ENCODE data around the gene RBBP4. TPM values are rescaled to one million over a fixed set of nuclear protein-coding genes. Genes with fewer than 3 reads are reported as not detected.

Gene RBBP4
- total and polyA plus RNA-seq, 3 experiments from 2014 or later, result 241 to 301 (median 289) TPM

- Histone ChIP-seq H3K36me3 (ENCODE audit: insufficient read depth, low read length) (no peaks in the 10 kb centered on the region), H3K9me3 (ENCODE audit: low read length) (no peaks in the 10 kb centered on the region), H3K27ac (ENCODE audit: low read depth, low read length) (no peak overlapping the region), H3K27me3 (ENCODE audit: insufficient read depth, low read length, poor library complexity, severe bottlenecking) (no peaks in the 10 kb centered on the region), H3K4me3 (ENCODE audit: low read length) (no peak overlapping the region), H3K4me1 (ENCODE audit: insufficient read depth, low read length) (peaks cover 23% of the 10 kb centered on the region)
- Mint-ChIP-seq H3K36me3 (peaks cover 0 to 37% (median 2%) of the 10 kb centered on the region in 3 donors), H3K27ac (peak overlapping the region in 6 of 8 donors; percentile 38 to 91 (median 80)), H3K4me1 (peaks cover 41 to 54% (median 50%) of the 10 kb centered on the region in 3 donors), H3K9me3 (no peaks in the 10 kb centered on the region), H3K27me3 (peaks cover 0 to 7% of the 10 kb centered on the region in 2 donors), H3K4me3 (peak overlapping the region; percentile 33 to 97 (median 92))
- POLR2A ChIA-PET, result interaction anchor here (0.5 to 0.7 kb wide), 3 partner anchors 222 to 581 kb away, joined by 3 to 5 read pairs (median 4); no protein-coding TSS in a partner anchor
- CTCF ChIA-PET, result no interaction called here
- DNase-seq, result no peak
These were observed 3.5 kb upstream of the RBBP4 start for GRCh38 chr1:32647308-32648134.

- Histone ChIP-seq H3K27me3 (ENCODE audit: insufficient read depth, low read length, poor library complexity, severe bottlenecking) (no peaks in the 10 kb centered on the region), H3K36me3 (ENCODE audit: insufficient read depth, low read length) (peaks cover 10% of the 10 kb centered on the region), H3K27ac (ENCODE audit: low read depth, low read length) (peak within 1 kb of the TSS; percentile 99), H3K9me3 (ENCODE audit: low read length) (no peaks in the 10 kb centered on the region), H3K4me1 (ENCODE audit: insufficient read depth, low read length) (peaks cover 46% of the 10 kb centered on the region), H3K4me3 (ENCODE audit: low read length) (peak within 1 kb of the TSS; percentile 91)
- ChIA-PET CTCF (interaction anchor here (1.2 to 1.4 kb wide), 2 partner anchors 10 to 62 kb away, joined by 3 to 4 read pairs; no protein-coding TSS in a partner anchor), POLR2A (interaction anchor here (0.6 to 1.7 kb wide), 8 partner anchors 10 to 1353 kb away, joined by 3 to 14 read pairs (median 5); partner anchors contain the start of genes BSDC1, S100PBP, SNRNP40 and TRIM62)
- H3K4me1 Mint-ChIP-seq, result peaks cover 57 to 71% (median 71%) of the 10 kb centered on the region in 3 donors
- H3K36me3 Mint-ChIP-seq, result peaks cover 0 to 54% (median 8%) of the 10 kb centered on the region in 3 donors
- no peaks in the 10 kb centered on the region for H3K9me3 Mint-ChIP-seq
- peak within 1 kb of the TSS; percentile 96 to 100 (median 99) for H3K27ac Mint-ChIP-seq
- peak within 1 kb of the TSS; percentile 87 to 98 (median 93) for H3K4me3 Mint-ChIP-seq
- peak; percentile 84 to 93 (median 88) for DNase-seq
- H3K27me3 Mint-ChIP-seq, result peaks cover 0 to 7% of the 10 kb centered on the region in 2 donors
These were observed 708 bp upstream of the RBBP4 start, which contains the start of gene ZBTB8OS for GRCh38 chr1:32650248-32650751. TSS of gene ZBTB8OS (minus strand) at chr1:32650550. CDS start at chr1:32650529, 21 bp downstream.

GRCh38 chr1:32651461-32652073, 559 bp downstream of the RBBP4 start:
- CTCF ChIA-PET, result interaction anchor here (1.2 to 1.4 kb wide), 3 partner anchors 9 to 131 kb away, joined by 3 to 4 read pairs (median 3); no protein-coding TSS in a partner anchor
- Mint-ChIP-seq H3K36me3 (peaks cover 0 to 57% (median 12%) of the 10 kb centered on the region in 3 donors), H3K27me3 (peaks cover 0 to 7% of the 10 kb centered on the region in 2 donors), H3K4me3 (peak overlapping the region; percentile 87 to 98 (median 93)), H3K27ac (peak overlapping the region; percentile 96 to 100 (median 98)), H3K4me1 (peaks cover 60 to 75% (median 72%) of the 10 kb centered on the region in 3 donors), H3K9me3 (no peaks in the 10 kb centered on the region)
- H3K4me1 ChIP-seq (ENCODE audit: insufficient read depth, low read length), result peaks cover 52% of the 10 kb centered on the region
- no peaks in the 10 kb centered on the region for H3K9me3 ChIP-seq (ENCODE audit: low read length)
- peaks cover 14% of the 10 kb centered on the region for H3K36me3 ChIP-seq (ENCODE audit: insufficient read depth, low read length)
- peak overlapping the region; percentile 99 for H3K27ac ChIP-seq (ENCODE audit: low read depth, low read length)
- DNase-seq, result no peak
- H3K4me3 ChIP-seq (ENCODE audit: low read length), result peak overlapping the region; percentile 84
- H3K27me3 ChIP-seq (ENCODE audit: insufficient read depth, low read length, poor library complexity, severe bottlenecking), result no peaks in the 10 kb centered on the region
- POLR2A ChIA-PET, result interaction anchor here (0.7 to 1.7 kb wide), 9 partner anchors 9 to 1355 kb away, joined by 3 to 14 read pairs (median 5); partner anchors contain the start of genes RNF19B, S100PBP, SNRNP40 and TRIM62

GRCh38 chr1:32652244-32652962, 1.4 kb downstream of the RBBP4 start:
- no peaks in the 10 kb centered on the region for H3K9me3 Mint-ChIP-seq
- DNase-seq, result no peak
- Histone ChIP-seq H3K36me3 (ENCODE audit: insufficient read depth, low read length) (peaks cover 22% of the 10 kb centered on the region), H3K27me3 (ENCODE audit: insufficient read depth, low read length, poor library complexity, severe bottlenecking) (no peaks in the 10 kb centered on the region), H3K4me1 (ENCODE audit: insufficient read depth, low read length) (peaks cover 52% of the 10 kb centered on the region), H3K9me3 (ENCODE audit: low read length) (no peaks in the 10 kb centered on the region), H3K27ac (ENCODE audit: low read depth, low read length) (peak overlapping the region; percentile 99), H3K4me3 (ENCODE audit: low read length) (peak overlapping the region; percentile 84)
- CTCF ChIA-PET, result interaction anchor here (1.3 kb wide), 2 partner anchors 60 to 132 kb away, joined by 3 read pairs; no protein-coding TSS in a partner anchor
- POLR2A ChIA-PET, result no interaction called here
- H3K36me3 Mint-ChIP-seq, result peaks cover 0 to 65% (median 14%) of the 10 kb centered on the region in 3 donors
- peaks cover 63 to 83% (median 77%) of the 10 kb centered on the region in 3 donors for H3K4me1 Mint-ChIP-seq
- H3K27ac Mint-ChIP-seq, result peak overlapping the region; percentile 38 to 100 (median 98)
- peak overlapping the region; percentile 87 to 98 (median 93) for H3K4me3 Mint-ChIP-seq
- H3K27me3 Mint-ChIP-seq, result peaks cover 0 to 7% of the 10 kb centered on the region in 2 donors

- ChIA-PET CTCF (interaction anchor here (1.1 kb wide), 1 partner anchor 9 kb away, joined by 4 read pairs; the partner anchor contains the start of genes RBBP4 and ZBTB8OS), POLR2A (interaction anchor here (1.4 kb wide), 1 partner anchor 9 kb away, joined by 7 read pairs; the partner anchor contains the start of genes RBBP4 and ZBTB8OS)
These were observed 8.6 kb downstream of the RBBP4 start for GRCh38 chr1:32659581-32659980.

GRCh38 chr1:32665915-32666314, 14.9 kb downstream of the RBBP4 start:
- Mint-ChIP-seq H3K4me3 (no peak overlapping the region), H3K36me3 (peaks cover 8 to 73% (median 24%) of the 10 kb centered on the region in 3 donors), H3K9me3 (no peaks in the 10 kb centered on the region), H3K4me1 (peaks cover 10 to 17% (median 15%) of the 10 kb centered on the region in 3 donors), H3K27ac (no peak overlapping the region), H3K27me3 (no peaks in the 10 kb centered on the region)
- Histone ChIP-seq H3K27me3 (ENCODE audit: insufficient read depth, low read length, poor library complexity, severe bottlenecking) (no peaks in the 10 kb centered on the region), H3K9me3 (ENCODE audit: low read length) (no peaks in the 10 kb centered on the region), H3K27ac (ENCODE audit: low read depth, low read length) (no peak overlapping the region), H3K36me3 (ENCODE audit: insufficient read depth, low read length) (peaks cover 36% of the 10 kb centered on the region), H3K4me1 (ENCODE audit: insufficient read depth, low read length) (no peaks in the 10 kb centered on the region), H3K4me3 (ENCODE audit: low read length) (no peak overlapping the region)
- ChIA-PET POLR2A (no interaction called here), CTCF (no interaction called here)
- no peak for DNase-seq

More at GRCh38 chr1:32659581-32659980, 8.6 kb downstream of the RBBP4 start:
- H3K27ac Mint-ChIP-seq, result no peak overlapping the region
- no peak for DNase-seq
- Histone ChIP-seq H3K27ac (ENCODE audit: low read depth, low read length) (no peak overlapping the region), H3K4me1 (ENCODE audit: insufficient read depth, low read length) (peaks cover 13% of the 10 kb centered on the region), H3K4me3 (ENCODE audit: low read length) (no peak overlapping the region), H3K27me3 (ENCODE audit: insufficient read depth, low read length, poor library complexity, severe bottlenecking) (no peaks in the 10 kb centered on the region), H3K9me3 (ENCODE audit: low read length) (no peaks in the 10 kb centered on the region), H3K36me3 (ENCODE audit: insufficient read depth, low read length) (peaks cover 43% of the 10 kb centered on the region)
- peaks cover 10 to 74% (median 23%) of the 10 kb centered on the region in 3 donors for H3K36me3 Mint-ChIP-seq
- H3K27me3 Mint-ChIP-seq, result no peaks in the 10 kb centered on the region
- H3K9me3 Mint-ChIP-seq, result no peaks in the 10 kb centered on the region
- H3K4me1 Mint-ChIP-seq, result peaks cover 33 to 54% (median 40%) of the 10 kb centered on the region in 3 donors
- H3K4me3 Mint-ChIP-seq, result no peak overlapping the region

Measured in CD8-positive, alpha-beta memory T cell (primary cell).